ENCODE results near the gene PSKH1.

Gene PSKH1

GRCh38 chr16:67874372-67874771 lies 18.7 kb upstream of the PSKH1 start:
- peak overlapping the region; percentile 91 for H3K4me3 ChIP-seq (ENCODE audit: low read length)
- no peak for DNase-seq (ENCODE audit: low read depth)
- TF ChIP-seq, protein P1, sequence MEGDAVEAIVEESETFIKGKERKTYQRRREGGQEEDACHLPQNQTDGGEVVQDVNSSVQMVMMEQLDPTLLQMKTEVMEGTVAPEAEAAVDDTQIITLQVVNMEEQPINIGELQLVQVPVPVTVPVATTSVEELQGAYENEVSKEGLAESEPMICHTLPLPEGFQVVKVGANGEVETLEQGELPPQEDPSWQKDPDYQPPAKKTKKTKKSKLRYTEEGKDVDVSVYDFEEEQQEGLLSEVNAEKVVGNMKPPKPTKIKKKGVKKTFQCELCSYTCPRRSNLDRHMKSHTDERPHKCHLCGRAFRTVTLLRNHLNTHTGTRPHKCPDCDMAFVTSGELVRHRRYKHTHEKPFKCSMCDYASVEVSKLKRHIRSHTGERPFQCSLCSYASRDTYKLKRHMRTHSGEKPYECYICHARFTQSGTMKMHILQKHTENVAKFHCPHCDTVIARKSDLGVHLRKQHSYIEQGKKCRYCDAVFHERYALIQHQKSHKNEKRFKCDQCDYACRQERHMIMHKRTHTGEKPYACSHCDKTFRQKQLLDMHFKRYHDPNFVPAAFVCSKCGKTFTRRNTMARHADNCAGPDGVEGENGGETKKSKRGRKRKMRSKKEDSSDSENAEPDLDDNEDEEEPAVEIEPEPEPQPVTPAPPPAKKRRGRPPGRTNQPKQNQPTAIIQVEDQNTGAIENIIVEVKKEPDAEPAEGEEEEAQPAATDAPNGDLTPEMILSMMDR (conservative IDR thresholded peaks at IDR 0.05; ENCODE audit: low read length): no peak

- no peak overlapping the region for H3K4me3 ChIP-seq (ENCODE audit: low read length)
- no peak for DNase-seq (ENCODE audit: low read depth)
- TF ChIP-seq, protein P1 (conservative IDR thresholded peaks at IDR 0.05; ENCODE audit: low read length): no peak
These were observed 16.0 kb upstream of the PSKH1 start for GRCh38 chr16:67877064-67877463.

DNA sequence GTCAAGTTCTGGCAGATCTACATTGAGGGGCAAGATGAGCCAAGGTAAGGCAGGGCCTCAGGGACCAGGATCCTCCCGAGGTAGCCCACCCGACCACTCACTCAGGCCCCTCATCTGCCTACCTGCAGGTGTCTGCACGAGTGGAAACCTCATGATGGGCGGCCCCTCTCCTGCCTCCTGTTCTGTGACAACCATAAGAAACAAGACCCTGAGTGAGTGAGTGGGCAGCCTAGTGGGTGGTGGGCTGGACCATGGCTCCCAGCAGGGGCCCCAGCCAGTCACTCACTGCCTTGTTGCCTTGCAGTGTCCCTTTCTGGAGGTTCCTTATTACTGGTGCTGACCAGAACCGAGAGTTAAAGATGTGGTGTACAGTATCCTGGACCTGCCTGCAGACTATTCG lies 14.8 kb upstream of the PSKH1 start:
- no peak for DNase-seq (ENCODE audit: low read depth)

GRCh38 chr16:67878846-67879245 lies 14.2 kb upstream of the PSKH1 start:
- TF ChIP-seq, protein P1 (conservative IDR thresholded peaks at IDR 0.05; ENCODE audit: low read length): no peak
- DNase-seq (ENCODE audit: low read depth): no peak
- H3K4me3 ChIP-seq (ENCODE audit: low read length): no peak overlapping the region

More for the DNA sequence above, 14.8 kb upstream of the PSKH1 start:
- no peak overlapping the region for H3K4me3 ChIP-seq (ENCODE audit: low read length)
- TF ChIP-seq, protein P1 (conservative IDR thresholded peaks at IDR 0.05; ENCODE audit: low read length): no peak

DNA sequence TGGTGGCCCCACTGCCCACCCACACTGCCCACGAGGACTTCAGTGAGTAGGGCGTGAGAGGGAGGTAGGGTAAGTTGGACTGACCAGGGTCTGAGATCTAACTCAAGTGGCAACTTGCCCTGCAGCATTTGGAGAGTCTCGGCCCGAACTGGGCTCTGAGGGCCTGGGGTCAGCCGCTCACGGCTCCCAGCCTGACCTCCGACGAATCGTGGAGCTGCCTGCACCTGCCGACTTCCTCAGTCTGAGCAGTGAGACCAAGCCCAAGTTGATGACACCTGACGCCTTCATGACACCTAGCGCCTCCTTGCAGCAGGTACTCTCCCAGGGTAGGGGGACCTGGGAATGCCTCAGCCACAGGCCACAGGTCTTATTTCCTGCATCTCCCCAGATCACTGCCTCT lies 13.6 kb upstream of the PSKH1 start:
- no peak for DNase-seq (ENCODE audit: low read depth)

GRCh38 chr16:67879936-67880335 lies 13.1 kb upstream of the PSKH1 start:
- no peak overlapping the region for H3K4me3 ChIP-seq (ENCODE audit: low read length)
- no peak for DNase-seq (ENCODE audit: low read depth)
- TF ChIP-seq, protein P1 (conservative IDR thresholded peaks at IDR 0.05; ENCODE audit: low read length): no peak

More for the DNA sequence above, 13.6 kb upstream of the PSKH1 start:
- H3K4me3 ChIP-seq (ENCODE audit: low read length): no peak overlapping the region
- TF ChIP-seq, protein P1 (conservative IDR thresholded peaks at IDR 0.05; ENCODE audit: low read length): no peak

DNA sequence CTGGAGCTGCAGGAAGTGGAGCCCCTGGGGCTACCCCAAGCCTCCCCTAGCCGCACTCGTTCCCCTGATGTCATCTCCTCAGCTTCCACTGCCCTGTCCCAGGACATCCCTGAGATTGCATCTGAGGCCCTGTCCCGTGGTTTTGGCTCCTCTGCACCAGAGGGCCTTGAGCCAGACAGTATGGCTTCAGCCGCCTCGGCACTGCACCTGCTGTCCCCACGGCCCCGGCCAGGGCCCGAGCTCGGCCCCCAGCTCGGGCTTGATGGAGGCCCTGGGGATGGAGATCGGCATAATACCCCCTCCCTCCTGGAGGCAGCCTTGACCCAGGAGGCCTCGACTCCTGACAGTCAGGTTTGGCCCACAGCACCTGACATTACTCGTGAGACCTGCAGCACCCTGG lies 12.5 kb upstream of the PSKH1 start:
- H3K4me3 ChIP-seq (ENCODE audit: low read length): no peak overlapping the region
- DNase-seq (ENCODE audit: low read depth): no peak
- TF ChIP-seq, protein P1 (conservative IDR thresholded peaks at IDR 0.05; ENCODE audit: low read length): no peak

Measured in AG10803 (cell line).